Measurements from ENCODE around the gene TCP11L2.
A peak's percentile ranks its signal among the peaks of the same experiment; 100 is the strongest.

The TCP11L2 gene

GRCh38 chr12:106302401-106303201, at the start of gene TCP11L2:
TSS of gene TCP11L2 (plus strand) at chr12:106302733. CDS start at chr12:106311076, 8,343 bp downstream.
- peak; percentile 82 for DNase-seq (ENCODE audit: low spot score)

- DNase-seq (ENCODE audit: low spot score) = no peak
Observed at GRCh38 chr12:106254724-106255123, 47.8 kb upstream of the TCP11L2 start.

GRCh38 chr12:106255493-106255892, 47.0 kb upstream of the TCP11L2 start:
- DNase-seq (ENCODE audit: low spot score) = no peak

- DNase-seq (ENCODE audit: low spot score) = no peak
Observed at GRCh38 chr12:106255952-106256351, 46.6 kb upstream of the TCP11L2 start.

GRCh38 chr12:106256524-106256923, 46.0 kb upstream of the TCP11L2 start:
- no peak for DNase-seq (ENCODE audit: low spot score)

GRCh38 chr12:106258226-106258625, 44.3 kb upstream of the TCP11L2 start:
- DNase-seq (ENCODE audit: low spot score) = no peak

- DNase-seq (ENCODE audit: low spot score) = no peak
Observed at GRCh38 chr12:106258935-106259334, 43.6 kb upstream of the TCP11L2 start.

- DNase-seq (ENCODE audit: low spot score) = no peak
Observed at GRCh38 chr12:106265116-106265515, 37.4 kb upstream of the TCP11L2 start.

- DNase-seq (ENCODE audit: low spot score) = no peak
Observed at GRCh38 chr12:106267535-106267934, 35.0 kb upstream of the TCP11L2 start.

- no peak for DNase-seq (ENCODE audit: low spot score)
Observed at GRCh38 chr12:106269150-106269771, 33.3 kb upstream of the TCP11L2 start.

GRCh38 chr12:106271575-106272505, 30.7 kb upstream of the TCP11L2 start:
- DNase-seq (ENCODE audit: low spot score) = no peak

- no peak for DNase-seq (ENCODE audit: low spot score)
Observed at GRCh38 chr12:106273491-106273890, 29.0 kb upstream of the TCP11L2 start.

GRCh38 chr12:106274012-106274411, 28.5 kb upstream of the TCP11L2 start:
- DNase-seq (ENCODE audit: low spot score) = no peak

GRCh38 chr12:106274575-106275121, 27.9 kb upstream of the TCP11L2 start:
- no peak for DNase-seq (ENCODE audit: low spot score)

GRCh38 chr12:106275458-106275857, 27.1 kb upstream of the TCP11L2 start:
- no peak for DNase-seq (ENCODE audit: low spot score)

GRCh38 chr12:106276032-106276740, 26.3 kb upstream of the TCP11L2 start:
- no peak for DNase-seq (ENCODE audit: low spot score)

GRCh38 chr12:106280106-106280505, 22.4 kb upstream of the TCP11L2 start:
- DNase-seq (ENCODE audit: low spot score) = no peak

GRCh38 chr12:106281056-106281782, 21.3 kb upstream of the TCP11L2 start:
- DNase-seq (ENCODE audit: low spot score) = no peak

- DNase-seq (ENCODE audit: low spot score) = no peak
Observed at GRCh38 chr12:106281804-106282203, 20.7 kb upstream of the TCP11L2 start.

- peak; percentile 52 for DNase-seq (ENCODE audit: low spot score)
Observed at GRCh38 chr12:106282457-106283097, 20.0 kb upstream of the TCP11L2 start.
